Suprapubic skin (tissue), 4 donors: Measurements from ENCODE around the gene OR1C1.

Experiments
- CTCF ChIP-seq, 2 donors: fragments of 200-600 bp in 1 of 2; fragments of 450-650 bp in 1 of 2; sonication (generic) in 1 of 2; IDR thresholded peaks; one replicate each; pipeline ENCODE4 v1.5.1; 2016 to 2019; ENCODE audit warnings: antibody characterized with exemption in 2 of 2, mild to moderate bottlenecking in 1 of 2, moderate library complexity in 1 of 2
- EP300 ChIP-seq: sonication (generic); formaldehyde crosslinking; IDR thresholded peaks from one replicate; pipeline ENCODE4 v1.6.1; 2017; ENCODE audit warnings: antibody characterized with exemption
- POLR2A ChIP-seq, 2 donors: fragments of 450-650 bp; IDR thresholded peaks; one replicate each; pipeline ENCODE4 v1.6.1; 2017; ENCODE audit warnings: antibody characterized with exemption in 2 of 2, mild to moderate bottlenecking in 2 of 2, moderate library complexity in 2 of 2
- POLR2AphosphoS5 ChIP-seq, 3 donors: sonication (generic); formaldehyde crosslinking; IDR thresholded peaks; one replicate each; pipeline ENCODE4 v1.6.1; 2017; ENCODE audit warnings: antibody characterized with exemption in 3 of 3

- TF ChIP-seq CTCF (IDR thresholded peaks at IDR 0.05) = no peak
- TF ChIP-seq POLR2A (IDR thresholded peaks at IDR 0.05) = no peak
- no peak for TF ChIP-seq EP300
- TF ChIP-seq POLR2AphosphoS5 (IDR thresholded peaks at IDR 0.05) = no peak
Observed at GRCh38 chr1:247760456-247760855, at the start of gene OR1C1.
